CD14-positive monocyte (primary cell): ENCODE data around the gene DOCK6. TPM values are rescaled to one million over a fixed set of nuclear protein-coding genes. Genes with fewer than 3 reads are reported as not detected.

ENCODE experiments used
- DNase-seq, 3 donors: peaks; one replicate each; pipeline ENCODE4 v3.0.0-alpha.2; 2011 to 2022
- H2AFZ ChIP-seq: 2 replicates; pipeline ENCODE4 v1.6.0; 2012; ENCODE audit warnings: mild to moderate bottlenecking, low read depth, low read length, inconsistent platforms; ENCODE audit not compliant: insufficient read depth, poor library complexity, severe bottlenecking
- H3K27ac ChIP-seq, 2 donors: 1 replicate in 1 of 2; 2 replicates in 1 of 2; pipeline ENCODE4 v1.5.1; 2012 to 2013; ENCODE audit warnings: low read length in 2 of 2, control low read depth in 1 of 2, inconsistent platforms in 1 of 2, low read depth in 1 of 2, mild to moderate bottlenecking in 1 of 2
- H3K27me3 ChIP-seq, 2 donors: one replicate each; pipeline versions ENCODE4 v1.6.0 to v1.6.1; 2011 to 2013; ENCODE audit warnings: low read length in 2 of 2; ENCODE audit not compliant: control insufficient read depth in 2 of 2, insufficient read depth in 2 of 2
- H3K36me3 ChIP-seq, 2 donors: replicated peaks in 1 of 2; 1 replicate in 1 of 2; 2 replicates in 1 of 2; pipeline versions ENCODE4 v1.5.1 to v1.6.1; 2012 to 2013; ENCODE audit warnings: low read length in 2 of 2, control low read depth in 1 of 2, inconsistent platforms in 1 of 2, mild to moderate bottlenecking in 1 of 2; ENCODE audit not compliant: insufficient read depth in 2 of 2, control insufficient read depth in 1 of 2
- H3K4me1 ChIP-seq, 2 donors: 1 replicate in 1 of 2; 2 replicates in 1 of 2; pipeline versions ENCODE4 v1.5.1 to v1.6.1; 2012 to 2013; ENCODE audit warnings: low read length in 2 of 2, control low read depth in 1 of 2, inconsistent platforms in 1 of 2, mild to moderate bottlenecking in 1 of 2, moderate library complexity in 1 of 2; ENCODE audit not compliant: insufficient read depth in 2 of 2, control insufficient read depth in 1 of 2
- H3K4me2 ChIP-seq: replicated peaks from 2 replicates; pipeline ENCODE3; 2012; ENCODE audit warnings: low read length, moderate library complexity, mild to moderate bottlenecking; ENCODE audit not compliant: poor library complexity, severe bottlenecking; ENCODE audit errors: extremely low read depth
- H3K4me3 ChIP-seq, 3 experiments: fragments of 200-600 bp in 1 of 3; sonication (generic) in 1 of 3; replicated peaks in 1 of 3; 1 replicate in 2 of 3; 2 replicates in 1 of 3; pipeline ENCODE4 v1.5.1; 2011 to 2013; ENCODE audit warnings: low read length in 3 of 3, mild to moderate bottlenecking in 3 of 3, control low read depth in 2 of 3, low read depth in 2 of 3, inconsistent platforms in 1 of 3, moderate library complexity in 1 of 3
- H3K79me2 ChIP-seq: 2 replicates; pipeline ENCODE4 v1.6.0; 2012; ENCODE audit warnings: mild to moderate bottlenecking, control low read depth, inconsistent platforms, low read length, moderate library complexity; ENCODE audit not compliant: insufficient read depth
- H3K9ac ChIP-seq: 2 replicates; pipeline ENCODE4 v1.6.0; 2017; ENCODE audit warnings: low read length, mild to moderate bottlenecking; ENCODE audit not compliant: insufficient read depth, poor library complexity, severe bottlenecking
- H3K9me3 ChIP-seq, 2 donors: replicated peaks in 1 of 2; 1 replicate in 1 of 2; 2 replicates in 1 of 2; pipeline versions ENCODE4 v1.5.1 to v1.6.1; 2012 to 2013; ENCODE audit warnings: low read length in 2 of 2, control low read depth in 1 of 2; ENCODE audit not compliant: control insufficient read depth in 1 of 2, insufficient read depth in 1 of 2
- H4K20me1 ChIP-seq: 2 replicates; pipeline ENCODE4 v1.6.0; 2012; ENCODE audit warnings: mild to moderate bottlenecking, low read length, control low read depth, moderate library complexity; ENCODE audit not compliant: insufficient read depth
- H3K27ac Mint-ChIP-seq, 7 donors: one replicate each; pipeline ENCODE4 v1.8.0; 2020; ENCODE audit warnings: mild to moderate bottlenecking in 7 of 7, mixed read lengths in 7 of 7, moderate library complexity in 6 of 7, inconsistent platforms in 2 of 7
- H3K27me3 Mint-ChIP-seq, 3 donors: one replicate each; pipeline ENCODE4 v1.8.0; 2021 to 2022; ENCODE audit warnings: low read depth in 3 of 3, mild to moderate bottlenecking in 3 of 3, mixed read lengths in 3 of 3, moderate library complexity in 3 of 3, inconsistent platforms in 1 of 3
- H3K36me3 Mint-ChIP-seq, 2 donors: one replicate each; pipeline ENCODE4 v1.8.0; 2020; ENCODE audit warnings: mixed read lengths in 2 of 2, inconsistent platforms in 1 of 2, mild to moderate bottlenecking in 1 of 2
- H3K4me1 Mint-ChIP-seq: one replicate; pipeline ENCODE4 v1.8.0; 2020; ENCODE audit warnings: mild to moderate bottlenecking, mixed read lengths
- H3K4me3 Mint-ChIP-seq, 2 donors: one replicate each; pipeline ENCODE4 v1.8.0; 2020; ENCODE audit warnings: mild to moderate bottlenecking in 2 of 2, mixed read lengths in 2 of 2, moderate library complexity in 1 of 2
- H3K9me3 Mint-ChIP-seq, 7 donors: one replicate each; pipeline ENCODE4 v1.8.0; 2020 to 2022; ENCODE audit warnings: mixed read lengths in 7 of 7, mild to moderate bottlenecking in 6 of 7, moderate library complexity in 6 of 7, inconsistent platforms in 2 of 7
- WGBS: methylation state at CpG from one replicate; pipeline ENCODE4 v1.1.5; 2013; ENCODE audit warnings: missing lambda C conversion rate; ENCODE audit not compliant: insufficient coverage; 5-methylcytosine and 5-hydroxymethylcytosine counted together
- intact Hi-C, 2 donors: fragments of 100-400 bp; cut with micrococcal nuclease; formaldehyde crosslinking; loops; one replicate each; pipeline versions ENCODE4 v1.15.0 to v1.15.1; 2023
- polyA plus RNA-seq, 3 donors: library from polyadenylated mRNA; depleted of rRNA in 1 of 3; unstranded in 2 of 3; stranded (reverse) in 1 of 3; fragments of 300-500 nt in 2 of 3; fragments of >200 nt in 1 of 3; fragmentation: Illumina TruSeq in 2 of 3; gene quantifications; 1 replicate in 2 of 3; 2 replicates in 1 of 3; pipeline ENCODE4 v1.2.3, GENCODE V29; 2012 to 2021
- TF ChIP-seq, protein P1 (sequence below): fragments of 200-600 bp; IDR thresholded peaks from one replicate; pipeline ENCODE4 v1.8.0; 2022; ENCODE audit warnings: antibody characterized with exemption, mild to moderate bottlenecking

Gene DOCK6
- polyA plus RNA-seq, 3 donors: 0.03 to 0.93 (median 0.18) TPM

DNA sequence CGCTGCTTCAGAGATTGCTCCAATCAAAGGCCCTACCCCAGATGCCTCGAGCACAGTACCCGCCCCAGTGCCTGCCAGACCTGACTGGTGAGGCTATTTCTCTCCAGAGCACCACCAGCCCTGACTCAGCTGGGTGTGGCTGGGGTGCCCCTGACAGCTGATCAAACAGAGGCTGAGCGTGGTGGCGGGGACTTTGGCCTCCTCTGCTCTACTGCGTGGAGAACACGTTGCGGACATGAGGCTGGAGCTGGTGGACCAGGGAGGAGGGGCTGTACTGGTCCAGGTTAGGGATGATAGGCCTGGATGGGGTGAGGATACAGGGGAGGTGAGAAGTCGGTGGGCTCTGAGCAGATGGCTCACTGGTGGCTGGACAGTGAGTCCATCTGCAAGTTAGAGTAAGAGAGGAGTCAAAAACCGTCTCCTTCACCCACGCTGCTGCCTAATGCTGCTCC, 3.5 kb upstream of the DOCK6 start:
- Histone ChIP-seq H3K79me2 (no peaks in the 10 kb centered on the region), H3K9me3 (peaks cover 0 to 5% of the 10 kb centered on the region in 2 donors), H3K4me2 (no peak overlapping the region), H3K36me3 (no peaks in the 10 kb centered on the region), H3K4me1 (peaks cover 7 to 10% of the 10 kb centered on the region in 2 donors), H3K27me3 (peaks cover 24 to 72% of the 10 kb centered on the region in 2 donors), H2AFZ (no peak overlapping the region), H4K20me1 (no peaks in the 10 kb centered on the region), H3K27ac (no peak overlapping the region), H3K9ac (no peak overlapping the region), H3K4me3 (no peak overlapping the region)
- Mint-ChIP-seq H3K27ac (peak overlapping the region in 2 of 7 donors; percentile 41 to 48), H3K27me3 (peaks cover 68 to 92% (median 79%) of the 10 kb centered on the region in 3 donors), H3K36me3 (no peaks in the 10 kb centered on the region), H3K9me3 (peaks cover 0 to 15% (median 9%) of the 10 kb centered on the region in 7 donors), H3K4me1 (peaks cover 2% of the 10 kb centered on the region), H3K4me3 (peak overlapping the region in 1 of 2 donors; percentile 40)
- intact Hi-C loops: no loop called here
- WGBS: 67% methylated on average over 7 of the region's 11 CpGs
- no peak for DNase-seq
- TF ChIP-seq, protein P1, sequence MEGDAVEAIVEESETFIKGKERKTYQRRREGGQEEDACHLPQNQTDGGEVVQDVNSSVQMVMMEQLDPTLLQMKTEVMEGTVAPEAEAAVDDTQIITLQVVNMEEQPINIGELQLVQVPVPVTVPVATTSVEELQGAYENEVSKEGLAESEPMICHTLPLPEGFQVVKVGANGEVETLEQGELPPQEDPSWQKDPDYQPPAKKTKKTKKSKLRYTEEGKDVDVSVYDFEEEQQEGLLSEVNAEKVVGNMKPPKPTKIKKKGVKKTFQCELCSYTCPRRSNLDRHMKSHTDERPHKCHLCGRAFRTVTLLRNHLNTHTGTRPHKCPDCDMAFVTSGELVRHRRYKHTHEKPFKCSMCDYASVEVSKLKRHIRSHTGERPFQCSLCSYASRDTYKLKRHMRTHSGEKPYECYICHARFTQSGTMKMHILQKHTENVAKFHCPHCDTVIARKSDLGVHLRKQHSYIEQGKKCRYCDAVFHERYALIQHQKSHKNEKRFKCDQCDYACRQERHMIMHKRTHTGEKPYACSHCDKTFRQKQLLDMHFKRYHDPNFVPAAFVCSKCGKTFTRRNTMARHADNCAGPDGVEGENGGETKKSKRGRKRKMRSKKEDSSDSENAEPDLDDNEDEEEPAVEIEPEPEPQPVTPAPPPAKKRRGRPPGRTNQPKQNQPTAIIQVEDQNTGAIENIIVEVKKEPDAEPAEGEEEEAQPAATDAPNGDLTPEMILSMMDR: no peak

DNA sequence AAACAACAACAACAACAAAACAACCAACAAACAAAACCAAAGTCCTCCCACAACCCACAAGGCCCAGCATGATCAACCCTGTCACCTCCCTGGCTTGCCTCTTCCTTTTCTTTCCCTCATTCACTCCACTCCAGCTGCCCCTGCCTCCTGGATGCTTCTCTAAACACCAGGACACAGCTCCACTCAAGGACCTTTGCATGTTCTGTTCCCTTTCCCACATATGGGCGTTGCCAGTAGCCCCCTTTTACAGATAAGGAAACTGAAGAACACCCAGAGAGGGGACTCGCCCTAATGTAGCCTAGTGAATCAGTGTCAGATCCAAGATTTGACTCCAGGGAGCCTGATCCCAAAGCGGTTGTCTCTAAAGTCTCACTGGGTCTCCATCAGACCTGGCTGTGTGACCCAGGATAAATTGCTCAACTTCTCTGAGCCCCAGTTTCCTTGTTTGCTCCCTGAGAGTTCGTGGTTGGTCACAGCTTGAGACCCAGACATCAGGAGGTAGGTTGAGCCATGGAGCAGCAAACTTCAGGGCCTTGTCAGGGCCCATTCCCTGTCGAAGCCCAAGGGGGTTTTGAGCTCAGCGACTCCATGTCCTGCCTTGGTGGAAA, 3.0 kb upstream of the DOCK6 start:
- Histone ChIP-seq H3K9ac (no peak overlapping the region), H3K27me3 (peaks cover 24 to 74% of the 10 kb centered on the region in 2 donors), H3K79me2 (no peaks in the 10 kb centered on the region), H3K4me2 (no peak overlapping the region), H4K20me1 (no peaks in the 10 kb centered on the region), H3K36me3 (no peaks in the 10 kb centered on the region), H3K4me3 (no peak overlapping the region), H2AFZ (no peak overlapping the region), H3K27ac (no peak overlapping the region), H3K9me3 (peaks cover 0 to 5% of the 10 kb centered on the region in 2 donors), H3K4me1 (peaks cover 7 to 10% of the 10 kb centered on the region in 2 donors)
- no peaks in the 10 kb centered on the region for H3K36me3 Mint-ChIP-seq
- H3K9me3 Mint-ChIP-seq: peaks cover 0 to 14% (median 9%) of the 10 kb centered on the region in 7 donors
- no peak overlapping the region for H3K27ac Mint-ChIP-seq
- peak overlapping the region in 1 of 2 donors; percentile 58 for H3K4me3 Mint-ChIP-seq
- peaks cover 72 to 95% (median 82%) of the 10 kb centered on the region in 3 donors for H3K27me3 Mint-ChIP-seq
- TF ChIP-seq, protein P1: no peak
- DNase-seq: no peak
- H3K4me1 Mint-ChIP-seq: peaks cover 2% of the 10 kb centered on the region
- intact Hi-C loops: no loop called here
- WGBS: 93% methylated on average over 6 of the region's 6 CpGs
